Stimulated activated CD8-positive, alpha-beta memory T cell treated with anti-CD3 and anti-CD28 coated beads, Interleukin-2, amount 100 ng/mL, for 48 hours (primary cell): Measurements from ENCODE around the gene TMEM184C.

ENCODE experiments used
- DNase-seq, 2 donors: peaks; one replicate each; pipeline ENCODE4 v3.0.0-alpha.2; 2020; ENCODE audit warnings: low read depth in 2 of 2

Gene TMEM184C

DNA sequence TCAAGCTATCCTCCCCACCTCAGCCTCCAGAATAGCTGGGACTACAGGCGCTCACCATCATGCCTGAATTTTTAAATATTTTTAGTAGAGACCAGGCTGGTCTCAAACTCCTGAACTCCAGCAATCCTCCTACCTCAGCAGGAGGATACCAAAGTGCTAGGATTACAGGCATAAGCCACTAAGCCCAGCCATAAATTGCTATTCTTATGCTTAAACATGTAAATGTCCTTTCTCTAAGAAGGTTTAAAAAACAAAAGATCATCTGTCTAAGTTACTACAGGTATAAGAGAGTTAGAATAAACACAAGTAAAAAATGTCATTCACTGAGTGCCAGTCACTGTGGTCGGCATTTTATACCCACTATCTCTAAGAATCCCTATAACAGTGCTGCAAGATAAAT, 38.4 kb downstream of the TMEM184C start:
- DNase-seq = no peak

DNA sequence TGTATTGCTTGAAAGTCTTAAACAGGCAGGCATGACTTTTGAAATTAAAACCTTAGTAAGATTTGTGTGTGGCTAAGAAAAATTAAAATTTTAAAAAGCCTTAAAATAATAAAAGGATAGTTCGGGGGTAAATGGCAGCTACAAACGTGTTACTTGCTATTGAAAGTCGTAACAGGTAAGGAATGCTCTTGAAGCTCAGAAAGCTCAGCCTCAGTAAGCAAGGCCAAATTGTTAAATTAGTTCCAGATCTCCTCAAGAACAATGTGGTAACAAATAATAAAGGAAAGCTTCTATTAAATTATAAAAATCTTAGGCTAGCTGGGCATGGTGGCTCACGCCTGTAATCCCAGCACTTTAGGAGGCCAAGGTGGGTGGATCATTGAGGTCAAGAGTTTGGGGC, 41.3 kb downstream of the TMEM184C start:
- no peak for DNase-seq

- no peak for DNase-seq
These were observed 56.9 kb downstream of the TMEM184C start for GRCh38 chr4:147674073-147674472.

- no peak for DNase-seq
These were observed 57.3 kb downstream of the TMEM184C start for GRCh38 chr4:147674496-147674895.

- no peak for DNase-seq
These were observed 60.9 kb downstream of the TMEM184C start for GRCh38 chr4:147678106-147678505.

GRCh38 chr4:147678796-147679549, 61.8 kb downstream of the TMEM184C start:
- DNase-seq = no peak

- DNase-seq = no peak
These were observed 65.6 kb downstream of the TMEM184C start for GRCh38 chr4:147682755-147683154.

DNA sequence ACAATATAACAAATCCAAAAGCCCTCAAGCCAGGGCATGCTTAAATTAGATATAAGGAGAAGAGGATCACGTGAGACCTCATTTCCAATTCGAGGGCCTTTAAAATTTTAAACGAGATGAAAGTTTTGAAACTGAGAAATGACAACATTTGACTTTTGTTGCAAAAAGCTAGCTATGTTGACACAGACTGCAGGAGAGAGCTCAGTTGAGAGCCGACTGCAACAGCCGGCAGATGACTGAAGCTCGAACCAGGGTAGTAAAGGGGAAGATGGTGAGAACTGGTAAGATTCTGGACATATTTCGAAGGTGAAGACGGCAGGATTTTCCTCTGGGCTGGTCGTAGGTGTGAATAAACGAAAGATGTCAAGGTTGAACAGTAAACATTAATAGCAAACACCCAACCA, 66.0 kb downstream of the TMEM184C start:
- no peak for DNase-seq

GRCh38 chr4:147683717-147684700, 66.8 kb downstream of the TMEM184C start, which contains the start of gene PRMT9:
Gene PRMT9, minus strand, starts transcription at chr4:147684163. Its CDS starts 176 bp downstream, at chr4:147683987.
- peak; percentile 85 for DNase-seq

DNA sequence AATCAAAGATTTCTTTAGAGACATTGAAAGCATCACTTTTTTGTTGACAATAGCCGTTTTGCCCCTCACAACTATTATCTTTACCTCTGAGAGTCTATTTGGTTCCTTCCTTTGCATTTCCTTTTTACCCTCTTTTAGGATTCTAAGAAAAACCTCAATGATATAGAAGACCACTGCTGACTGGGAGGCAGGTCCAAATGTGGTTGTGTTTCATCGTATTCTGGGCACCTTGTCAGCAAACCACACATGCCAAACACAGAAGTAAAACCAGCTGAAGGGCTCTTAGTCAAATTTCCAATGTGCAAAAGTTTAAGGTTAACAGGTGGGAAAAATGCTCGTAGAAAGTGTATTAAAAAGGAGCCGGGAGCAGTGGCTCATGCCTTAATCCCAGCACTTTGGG, 71.9 kb downstream of the TMEM184C start:
- no peak for DNase-seq

DNA sequence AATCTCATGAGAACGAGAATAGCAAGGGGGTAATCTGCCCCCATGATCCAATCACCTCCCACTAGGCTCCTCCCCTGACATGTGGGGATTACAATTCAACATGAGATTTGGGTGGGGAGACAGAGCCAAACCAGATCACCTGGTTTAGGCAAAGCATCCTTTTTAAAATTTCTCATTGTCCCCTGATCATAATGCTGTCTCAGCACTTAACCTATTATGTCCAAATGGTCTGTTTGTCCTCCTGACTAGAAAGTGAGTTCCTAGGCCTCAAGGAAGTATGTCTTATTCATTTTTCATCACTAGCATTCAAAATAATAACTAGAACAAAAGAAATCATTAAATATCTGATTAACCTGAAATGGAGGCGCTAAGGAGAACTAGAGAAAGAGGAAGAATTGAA, 74.6 kb downstream of the TMEM184C start:
- DNase-seq = no peak

DNA sequence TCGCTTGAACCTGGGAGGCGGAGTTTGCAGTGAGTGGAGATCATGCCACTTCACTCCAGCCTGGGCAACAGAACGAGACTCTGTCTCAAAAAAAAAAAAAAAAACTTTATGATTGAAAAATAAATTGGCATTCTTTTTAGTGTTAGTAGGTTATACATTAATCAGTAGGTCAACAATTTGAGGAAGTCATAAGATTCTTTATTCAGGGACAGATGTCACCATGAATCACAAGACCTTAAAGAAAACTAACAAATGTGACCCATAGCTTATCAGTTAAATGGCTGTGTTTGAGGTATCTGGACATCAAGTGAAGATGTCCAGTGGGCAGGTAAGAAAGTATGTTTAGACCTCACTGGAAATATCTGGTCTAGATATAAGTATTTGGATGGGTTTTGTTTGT, 76.0 kb downstream of the TMEM184C start:
- no peak for DNase-seq

DNA sequence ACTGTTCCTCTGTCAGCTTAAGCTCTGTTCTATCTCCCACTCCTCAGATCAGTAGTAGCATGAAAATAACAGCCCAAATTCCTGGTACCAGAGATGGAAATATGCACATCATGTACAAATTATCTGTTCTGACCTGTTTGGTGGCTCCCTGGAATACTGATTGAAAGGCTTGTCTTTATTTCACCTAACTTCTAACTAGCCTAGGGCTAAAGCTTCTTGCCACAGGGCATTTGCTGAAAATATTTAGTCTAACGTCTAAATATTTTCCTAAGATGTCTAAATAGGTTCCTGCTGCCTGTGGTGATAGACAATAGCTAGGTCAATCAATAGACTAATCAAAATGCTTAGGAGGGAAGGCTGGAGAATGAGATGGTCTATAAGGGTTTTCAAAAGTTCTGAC, 79.7 kb downstream of the TMEM184C start:
- DNase-seq = no peak

- no peak for DNase-seq
These were observed 87.6 kb downstream of the TMEM184C start for GRCh38 chr4:147704846-147705245.

DNA sequence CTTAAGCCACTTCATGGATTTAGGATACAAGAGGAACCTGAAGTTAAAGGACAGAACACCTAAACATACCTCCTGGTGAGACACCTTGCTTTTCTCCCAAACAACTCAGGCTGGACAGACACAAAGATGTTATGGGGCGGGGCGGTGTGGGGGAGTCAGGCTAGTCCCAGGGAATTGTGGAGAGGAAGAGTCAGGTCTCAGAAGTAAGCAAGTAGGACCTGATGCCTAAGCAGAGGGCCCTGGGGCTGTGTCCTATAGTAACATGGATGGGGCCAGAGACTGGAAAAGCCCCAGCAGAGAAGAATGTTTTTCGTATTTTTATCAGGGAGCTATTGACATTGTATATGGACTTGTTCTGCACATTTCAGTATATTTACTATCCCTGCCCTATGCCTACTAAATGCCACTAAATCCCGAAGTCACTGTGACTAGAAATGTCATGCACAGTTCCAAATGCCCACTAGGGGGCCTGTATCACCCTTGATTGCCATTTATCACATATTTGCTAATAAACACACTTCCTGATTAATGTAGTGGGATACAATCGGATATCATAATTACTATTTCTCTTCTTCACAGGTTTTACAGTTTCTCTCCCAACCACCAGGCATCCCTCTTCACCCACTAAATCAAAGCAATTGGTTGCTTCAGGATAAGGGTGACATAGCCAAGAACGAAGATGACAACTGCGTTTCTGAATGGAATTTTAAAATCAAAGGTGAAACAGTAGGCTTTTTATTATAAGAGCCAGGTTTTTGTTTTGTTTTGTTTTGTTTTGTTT, 90.9 kb downstream of the TMEM184C start:
- no peak for DNase-seq

- no peak for DNase-seq
These were observed 92.8 kb downstream of the TMEM184C start for GRCh38 chr4:147709999-147710398.

DNA sequence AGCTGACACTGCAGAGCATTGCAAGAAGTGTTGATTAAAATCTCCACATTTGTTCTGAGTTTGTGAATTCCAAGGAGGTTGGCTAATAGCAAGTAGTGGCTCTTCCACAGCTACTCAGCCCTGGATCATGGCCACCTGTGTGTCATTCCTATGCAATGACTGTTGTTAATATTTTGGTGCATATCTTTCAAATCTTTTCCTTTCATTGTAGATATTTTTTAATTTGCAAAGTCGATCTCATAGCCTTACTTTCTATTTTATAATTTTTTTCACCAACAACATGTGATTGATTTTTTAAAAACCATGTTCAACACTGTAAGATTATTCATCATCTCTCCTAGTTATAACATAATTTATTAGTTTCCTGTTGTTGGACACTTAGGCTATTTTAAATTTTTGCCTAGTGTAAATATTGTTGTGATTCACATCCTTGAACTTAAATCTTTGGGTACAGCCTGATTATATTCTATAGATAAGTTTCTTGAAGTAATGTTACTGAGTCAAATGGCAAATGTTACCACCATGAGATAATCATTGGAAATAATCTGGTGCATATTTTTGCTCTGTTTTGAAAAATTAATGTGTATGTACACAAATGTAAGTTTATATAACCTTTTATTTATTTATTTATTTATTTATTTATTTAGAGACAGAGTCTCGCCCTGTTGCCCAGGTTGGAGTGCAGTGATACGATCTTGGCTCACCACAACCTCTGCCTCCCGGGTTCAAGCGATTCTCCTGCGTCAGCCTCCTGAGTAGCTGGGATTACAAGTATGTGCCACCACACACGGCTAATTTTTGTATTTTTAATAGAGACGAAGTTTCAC, 97.6 kb downstream of the TMEM184C start:
- no peak for DNase-seq

- DNase-seq = no peak
These were observed 100.7 kb downstream of the TMEM184C start for GRCh38 chr4:147717878-147718277.
